ENCODE measurements around the gene PPM1E.
"Not testable (repeated sequence)": the region's sequence is repeated elsewhere in the genome, so short reads cannot be mapped to it uniquely, and the experiment has no call there.

- TF ChIP-seq CTCF, POLR2A (IDR thresholded peaks at IDR 0.05): not testable (repeated sequence)
Observed at GRCh38 chr17:58954358-58954757, 198.7 kb downstream of the PPM1E start.

Data from heart left ventricle (tissue), 13 donors.